CD4-positive, alpha-beta T cell treated with Interferon gamma for 1 hour (primary cell): ENCODE data around the gene CCDC43.
A peak's percentile ranks its signal among the peaks of the same experiment; 100 is the strongest.
"Not testable (repeated sequence)": the region's sequence is repeated elsewhere in the genome, so short reads cannot be mapped to it uniquely, and the experiment has no call there.

Experiments used
- DNase-seq: peaks from one replicate; pipeline ENCODE4 v3.0.0-alpha.2; 2020

The CCDC43 gene, protein sequence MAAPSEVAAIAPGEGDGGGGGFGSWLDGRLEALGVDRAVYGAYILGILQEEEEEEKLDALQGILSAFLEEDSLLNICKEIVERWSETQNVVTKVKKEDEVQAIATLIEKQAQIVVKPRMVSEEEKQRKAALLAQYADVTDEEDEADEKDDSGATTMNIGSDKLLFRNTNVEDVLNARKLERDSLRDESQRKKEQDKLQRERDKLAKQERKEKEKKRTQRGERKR

DNA sequence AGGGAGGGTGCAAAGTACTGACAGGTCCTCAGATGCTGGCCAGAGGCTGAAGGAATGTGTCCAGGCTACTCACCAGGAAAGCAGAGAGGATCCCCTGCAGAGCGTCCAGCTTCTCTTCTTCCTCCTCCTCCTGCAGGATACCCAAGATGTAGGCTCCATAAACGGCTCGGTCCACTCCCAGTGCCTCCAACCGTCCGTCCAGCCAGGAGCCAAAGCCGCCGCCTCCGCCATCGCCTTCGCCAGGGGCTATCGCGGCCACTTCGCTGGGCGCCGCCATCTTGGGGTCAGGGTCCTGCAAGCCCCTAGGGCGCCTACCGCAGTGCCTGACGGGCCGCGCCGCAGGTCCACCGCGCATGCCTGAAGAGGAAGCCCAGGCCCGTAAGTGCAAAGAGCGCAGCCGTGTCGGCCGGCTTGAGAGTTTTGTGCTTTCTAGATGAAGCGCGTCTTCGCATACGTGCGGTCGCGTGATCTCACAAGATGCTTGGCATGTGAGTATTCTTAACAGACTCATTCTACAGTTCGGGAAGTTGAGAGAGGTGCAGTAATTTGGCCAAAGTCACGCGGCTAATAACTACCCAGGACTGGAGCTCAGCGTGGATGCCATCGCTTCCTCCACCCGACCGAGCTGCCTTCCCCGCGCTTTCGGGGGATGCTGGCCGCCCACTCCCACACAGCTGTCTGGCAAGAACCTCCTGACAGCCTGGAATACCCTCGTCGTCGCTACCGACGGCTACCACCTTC is at the start of gene CCDC43:
TSS of gene CCDC43 (minus strand) at position 300 of the 741 bp plus-strand sequence. CDS start at position 277, 23 bp downstream.
- DNase-seq: peak; percentile 91

DNA sequence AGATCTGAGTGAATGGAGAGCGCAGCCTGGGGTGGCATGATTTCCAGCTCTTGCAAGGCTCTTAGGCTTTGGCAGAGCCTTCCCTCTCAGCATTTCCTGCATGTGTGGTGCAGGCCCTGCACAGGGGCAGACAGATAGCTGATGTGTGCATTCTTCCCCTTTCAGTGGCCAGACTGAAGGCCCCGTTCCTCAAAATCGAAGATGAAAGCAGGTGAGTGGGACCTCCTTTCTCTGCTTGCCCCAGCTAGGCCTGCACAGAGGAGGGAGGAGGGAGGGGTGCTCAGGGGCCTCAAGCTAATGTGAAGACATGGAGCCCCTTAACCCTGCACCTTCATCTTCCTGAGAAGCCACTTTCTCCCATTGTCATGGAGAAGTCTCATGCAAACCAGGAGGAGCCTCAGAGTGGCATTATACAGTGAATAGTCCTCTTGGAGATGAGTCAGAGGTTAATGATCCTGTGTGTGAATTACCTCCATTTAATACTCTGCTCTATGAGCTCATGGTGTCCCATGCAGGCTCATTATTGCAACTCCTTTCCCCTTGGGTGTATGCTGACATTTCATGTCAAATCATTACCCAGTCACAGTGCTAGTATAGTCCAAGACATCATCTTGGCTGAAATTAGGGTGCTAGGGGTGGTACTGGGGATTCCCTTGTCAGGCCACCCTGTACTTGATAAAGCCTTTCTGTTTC is 48.8 kb upstream of the CCDC43 start:
- DNase-seq: no peak

DNA sequence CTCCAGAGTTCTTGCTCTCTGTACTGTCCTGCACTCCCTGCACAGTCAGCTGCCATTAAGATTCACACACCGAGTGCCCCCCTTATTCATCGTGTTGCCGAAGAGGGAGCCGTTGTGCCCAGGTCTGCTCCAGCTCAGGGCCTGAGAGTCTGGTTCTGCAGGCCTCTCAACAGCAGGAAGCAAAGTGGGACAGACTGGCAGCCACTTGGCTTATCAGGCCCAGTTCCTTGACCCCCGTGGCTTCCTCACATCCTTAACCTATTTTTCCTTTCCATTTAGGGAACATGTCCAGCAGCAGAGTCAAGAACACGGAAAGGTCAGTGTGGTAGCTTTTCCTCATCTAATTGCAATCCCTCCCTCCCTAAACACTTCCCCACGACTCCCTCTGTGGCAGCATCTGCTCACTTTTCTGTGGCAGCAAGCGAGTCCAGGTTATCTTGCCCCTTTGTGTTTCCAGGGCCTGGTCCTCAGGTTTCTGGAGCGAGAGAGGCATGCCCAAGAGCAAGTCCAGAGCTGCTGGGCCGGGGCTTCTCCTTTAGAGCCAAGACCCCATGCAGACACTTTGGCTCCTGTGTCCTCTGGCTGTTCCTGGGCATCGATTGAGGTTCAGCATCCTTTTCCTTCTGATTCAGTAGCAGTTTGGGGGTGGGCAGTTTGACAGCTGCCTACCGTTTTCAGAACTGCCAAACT is 47.1 kb upstream of the CCDC43 start:
- DNase-seq: no peak

DNA sequence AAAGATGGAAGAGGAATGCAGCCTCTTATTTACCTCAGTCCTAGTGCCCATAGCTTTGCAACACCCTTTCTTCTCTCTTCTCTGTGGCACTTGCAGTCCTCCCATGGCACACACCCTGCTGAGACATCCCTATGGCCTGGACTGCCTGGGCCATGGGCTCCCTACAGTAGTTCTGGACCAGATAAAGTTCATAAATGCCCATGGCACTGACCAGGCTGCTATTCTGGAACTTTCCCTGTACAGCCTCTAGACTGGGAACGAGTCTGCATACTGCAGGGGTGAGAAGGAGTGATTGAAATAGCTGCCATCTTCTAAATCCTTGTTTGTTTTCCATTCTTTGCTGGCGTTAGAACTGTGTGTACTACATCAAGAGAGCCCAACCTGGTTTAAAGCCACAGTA is 44.7 kb upstream of the CCDC43 start:
- no peak for DNase-seq

DNA sequence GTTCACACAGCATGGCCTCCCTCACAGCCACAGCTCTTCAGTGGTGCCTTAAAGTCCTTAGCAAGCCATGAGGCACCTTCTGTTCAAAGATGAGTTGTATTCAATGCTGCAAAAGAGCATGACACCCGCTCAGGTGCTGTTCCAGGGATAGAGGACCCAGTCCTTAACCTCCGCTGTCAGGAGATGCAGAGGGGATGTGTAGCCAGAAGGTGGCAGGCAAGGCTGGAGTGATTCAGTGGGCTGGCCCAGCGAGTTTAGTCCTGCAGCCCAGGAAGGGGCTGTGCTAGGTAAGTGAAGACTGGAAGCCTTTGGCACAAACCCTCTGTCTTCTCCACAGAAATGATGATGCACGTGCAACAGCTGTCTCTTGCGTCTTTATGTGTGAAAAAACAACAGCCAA is 44.2 kb upstream of the CCDC43 start:
- DNase-seq: no peak

DNA sequence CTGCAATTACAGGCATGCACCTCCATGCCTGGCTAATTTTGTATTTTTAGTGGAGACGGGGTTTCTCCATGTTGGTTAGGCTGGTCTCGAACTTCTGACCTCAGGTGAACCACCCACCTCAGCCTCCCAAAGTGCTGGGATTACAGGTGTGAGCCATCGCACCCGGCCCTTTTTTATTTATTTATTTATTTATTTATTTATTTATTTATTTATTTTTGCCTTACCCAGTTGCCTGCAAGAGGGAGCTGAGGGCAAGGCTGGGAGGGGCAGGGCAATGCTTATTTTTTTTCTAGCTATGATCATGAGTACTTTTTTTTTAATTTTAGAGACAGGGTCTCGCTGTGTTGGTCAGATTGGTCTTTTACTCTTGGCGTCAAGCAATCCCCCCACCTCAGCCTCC is 36.5 kb upstream of the CCDC43 start:
- DNase-seq: not testable (repeated sequence)

DNA sequence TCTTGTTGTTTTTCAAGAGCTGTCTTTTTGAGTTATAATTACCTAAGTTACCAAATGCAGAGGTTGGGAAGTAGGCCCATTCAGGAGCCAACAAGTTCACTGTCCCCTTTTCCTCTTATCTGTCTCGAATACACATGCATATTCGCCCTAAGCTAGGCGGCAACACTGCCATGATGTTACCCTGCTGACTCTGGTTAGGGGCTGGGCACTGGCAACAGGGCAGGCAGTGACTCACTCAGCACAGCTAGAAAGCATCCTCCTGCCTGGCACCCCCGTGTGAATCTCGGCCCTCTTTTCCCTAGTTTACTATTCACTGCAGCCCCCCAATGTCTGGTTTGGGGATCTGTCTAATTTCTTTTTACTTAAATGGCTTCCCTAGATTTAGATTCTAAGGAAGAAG is 32.7 kb upstream of the CCDC43 start:
- DNase-seq: no peak

DNA sequence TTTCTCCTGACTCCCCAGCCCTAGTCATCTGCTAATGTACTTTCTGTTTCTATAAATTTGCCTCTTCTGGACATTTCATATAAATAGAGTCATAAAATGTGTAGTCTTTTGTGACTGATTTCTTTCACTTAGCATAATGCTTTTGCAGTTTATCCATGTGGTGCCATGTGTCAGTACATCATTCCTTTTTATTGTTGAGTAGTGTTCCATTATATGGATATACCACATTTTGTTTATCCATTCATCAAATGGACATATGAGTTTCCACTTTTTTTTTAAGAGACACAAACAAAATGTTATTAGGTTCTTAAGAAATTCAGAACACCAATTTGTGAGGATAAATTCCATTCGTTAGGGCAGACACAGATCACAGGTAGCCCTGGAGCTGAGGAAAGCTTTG is 29.9 kb upstream of the CCDC43 start:
- no peak for DNase-seq

DNA sequence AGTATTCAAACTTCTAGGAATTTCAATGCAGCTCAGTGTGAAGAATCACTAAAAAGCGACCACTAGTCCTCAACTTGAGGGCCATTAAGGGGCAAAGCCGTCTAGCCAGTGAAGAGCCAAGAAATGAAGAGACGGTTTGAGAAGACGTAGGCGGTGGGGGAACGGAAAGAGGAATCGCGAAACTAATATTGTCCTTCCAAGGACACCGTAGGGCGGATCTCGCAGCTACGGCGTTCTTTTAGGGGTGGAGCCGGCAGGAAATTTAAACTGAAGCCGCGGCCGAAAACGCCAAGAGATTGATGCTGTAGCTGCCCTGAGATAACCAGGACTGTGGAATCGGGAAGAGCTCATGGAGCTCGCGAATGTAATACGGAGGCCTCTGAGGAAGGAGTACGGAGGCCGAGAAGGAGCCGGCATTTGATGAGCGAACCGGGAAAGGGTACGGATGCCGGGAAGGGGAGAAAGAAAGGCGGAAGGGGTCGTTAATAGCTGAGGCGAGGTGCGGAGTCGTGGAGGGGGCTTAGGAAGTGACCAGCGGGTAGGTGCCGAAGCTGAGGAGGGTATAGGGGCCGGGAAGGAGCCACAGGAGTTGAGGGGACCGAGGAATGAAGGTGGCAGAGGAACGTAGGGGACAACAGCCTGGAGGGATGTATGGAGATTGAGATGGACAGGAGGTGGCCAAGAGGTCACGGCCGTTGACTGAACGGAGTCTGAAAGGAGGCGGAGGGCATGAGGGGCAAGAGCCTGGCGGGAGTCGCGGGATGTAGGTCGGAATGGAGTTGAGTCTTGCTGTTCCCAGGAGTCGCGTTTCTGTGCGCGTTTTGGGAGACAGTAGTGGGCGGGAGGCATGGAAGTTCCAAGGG is 19.1 kb upstream of the CCDC43 start, which contains the start of gene DBF4B:
TSS of gene DBF4B (plus strand) at position 265 of the 863 bp plus-strand sequence. CDS start at position 421, 156 bp downstream.
- peak; percentile 81 for DNase-seq

DNA sequence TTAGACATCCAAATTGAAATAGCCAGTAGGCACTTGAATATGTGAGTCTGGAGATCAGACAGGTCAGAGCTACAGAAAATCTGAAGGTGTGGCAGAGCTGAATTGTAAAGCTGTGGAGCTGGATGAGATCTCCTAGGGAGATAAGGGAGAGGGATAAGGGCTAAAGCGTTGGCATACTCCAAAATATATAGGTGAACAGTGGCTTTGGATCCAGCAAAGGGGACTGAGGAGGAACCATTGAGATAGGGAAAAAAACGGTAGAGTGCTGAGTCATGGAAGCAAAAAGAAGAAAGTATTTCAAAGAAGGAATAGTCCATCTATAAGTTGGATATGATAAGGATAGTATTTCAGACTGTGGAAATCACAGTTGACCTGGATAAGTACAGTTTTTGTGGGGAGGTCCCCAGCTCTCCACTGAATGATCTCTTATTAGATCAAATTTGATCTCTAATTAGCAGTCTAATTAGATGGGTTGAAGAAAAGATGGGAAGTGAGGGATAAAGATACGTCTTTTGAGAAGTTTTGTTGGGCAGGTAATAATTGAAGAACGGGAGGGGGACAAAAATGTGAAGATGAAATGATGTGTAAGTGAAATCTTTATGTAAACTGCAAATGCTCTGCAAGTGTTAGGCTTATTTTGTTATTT is 18.3 kb upstream of the CCDC43 start:
- DNase-seq: no peak

DNA sequence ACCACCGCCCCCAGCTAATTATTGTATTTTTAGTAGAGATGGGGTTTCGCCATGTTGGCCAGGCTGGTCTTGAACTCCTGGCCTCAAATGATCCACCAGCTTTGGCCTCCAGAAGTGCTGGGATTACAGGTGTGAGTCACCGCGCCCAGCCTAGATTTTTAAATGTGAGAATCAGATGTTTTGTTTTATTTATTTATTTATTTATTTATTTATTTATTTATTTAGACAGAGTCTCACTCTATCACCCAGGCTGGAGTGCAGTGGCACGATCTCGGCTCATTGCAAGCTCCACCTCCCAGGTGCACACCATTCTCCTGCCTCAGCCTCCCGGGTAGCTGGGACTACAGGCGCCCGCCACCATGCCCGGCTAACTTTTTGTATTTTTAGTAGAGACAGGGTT is 10.7 kb upstream of the CCDC43 start:
- not testable (repeated sequence) for DNase-seq

DNA sequence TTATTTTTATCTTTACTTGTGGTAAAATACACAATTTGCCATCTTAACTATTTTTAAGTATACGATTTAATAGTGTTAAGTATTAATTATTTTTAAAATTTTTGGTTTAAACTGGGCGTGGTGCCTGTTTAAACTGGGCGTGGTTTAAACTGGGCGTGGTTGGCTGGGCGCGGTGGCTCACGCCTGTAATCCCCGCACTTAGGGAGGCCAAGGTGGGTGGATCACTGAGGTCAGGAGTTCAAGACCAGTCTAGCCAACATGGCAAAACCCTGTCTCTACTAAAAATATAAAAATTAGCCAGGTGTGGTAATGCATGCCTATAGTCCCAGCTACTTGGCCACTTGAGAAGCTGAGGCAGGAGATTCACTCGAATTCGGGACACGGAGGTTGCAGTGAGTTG is 4.0 kb upstream of the CCDC43 start:
- no peak for DNase-seq

DNA sequence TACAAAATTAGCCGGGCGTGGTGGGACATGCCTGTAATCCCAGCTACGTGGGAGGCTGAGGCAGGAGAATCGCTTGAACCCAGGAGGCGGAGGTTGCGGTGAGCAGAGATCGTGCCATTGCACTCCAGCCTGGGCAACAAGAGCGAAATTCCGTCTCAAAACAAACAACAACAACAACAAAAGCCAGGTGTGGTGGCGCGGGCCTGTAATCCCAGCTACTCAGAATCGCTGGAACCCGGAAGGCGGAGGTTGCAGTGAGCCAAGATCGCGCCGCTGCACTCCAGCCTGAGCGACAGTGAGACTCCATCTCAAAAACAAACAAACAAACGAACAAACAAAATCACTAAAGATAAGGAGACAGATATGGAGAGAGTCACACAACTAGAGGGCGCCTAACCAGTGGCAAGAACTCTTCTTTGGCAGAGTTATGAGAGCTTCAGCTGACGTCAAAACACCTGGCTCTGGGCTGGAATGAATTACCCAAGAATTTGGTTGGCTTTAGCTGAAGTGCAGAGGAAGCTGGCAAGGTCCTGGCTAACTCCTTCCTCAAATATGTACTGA is 1.2 kb upstream of the CCDC43 start:
- not testable (repeated sequence) for DNase-seq

DNA sequence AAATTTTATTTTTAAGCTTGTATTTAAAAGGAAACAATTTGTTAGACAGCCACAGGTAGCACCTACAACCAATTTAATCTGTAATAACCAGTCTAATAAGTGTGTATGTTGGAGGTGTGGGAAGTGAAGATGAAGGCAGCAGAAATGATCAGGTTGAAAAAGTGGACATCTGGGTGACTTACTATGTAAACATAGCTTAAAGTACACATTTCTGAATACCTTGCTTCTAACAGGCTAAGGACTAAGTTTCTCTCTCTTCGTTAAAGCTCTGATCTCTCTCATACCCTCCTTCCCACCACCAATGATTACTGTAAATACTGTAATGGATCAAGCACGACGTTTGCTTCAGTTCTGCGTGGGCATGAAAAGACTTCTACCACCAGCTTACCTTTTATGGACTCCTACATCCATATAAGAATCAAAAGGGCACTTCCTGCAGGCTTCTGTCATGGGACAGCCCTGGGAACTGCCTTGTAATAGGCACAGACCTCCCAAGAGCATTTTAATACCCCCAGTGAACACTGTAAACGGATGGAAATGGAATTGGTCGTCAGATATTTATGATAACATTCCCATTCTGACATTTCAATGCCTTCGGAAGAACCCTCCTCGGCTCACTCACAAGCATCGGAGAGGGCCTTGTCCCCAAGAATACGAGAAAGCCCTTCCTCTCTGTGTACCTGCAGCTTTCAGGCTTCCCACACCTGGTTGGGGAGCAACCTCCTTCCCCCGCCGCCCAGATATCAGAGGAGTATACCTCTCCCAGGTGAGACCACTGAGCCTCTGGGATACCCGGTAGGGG is 700 bp downstream of the CCDC43 start:
- no peak for DNase-seq

DNA sequence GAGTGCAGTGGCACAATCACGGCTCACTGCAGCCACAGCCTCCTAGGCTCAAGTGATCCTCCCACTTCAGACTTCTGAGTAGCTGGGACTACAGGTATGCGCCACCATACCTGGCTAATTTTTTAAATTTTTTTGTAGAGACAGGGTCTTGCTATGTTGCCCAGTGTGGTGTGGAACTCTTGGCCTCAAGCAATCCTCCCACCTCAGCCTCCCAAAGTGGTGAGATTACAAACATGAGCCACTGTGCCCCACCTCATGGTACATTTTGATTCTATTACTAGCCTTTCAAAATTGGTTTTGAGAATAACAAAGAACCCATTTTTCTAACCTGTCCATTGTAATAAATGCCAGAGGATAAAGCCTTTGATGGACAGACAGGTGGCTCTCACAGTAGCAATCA is 1.4 kb downstream of the CCDC43 start:
- no peak for DNase-seq

DNA sequence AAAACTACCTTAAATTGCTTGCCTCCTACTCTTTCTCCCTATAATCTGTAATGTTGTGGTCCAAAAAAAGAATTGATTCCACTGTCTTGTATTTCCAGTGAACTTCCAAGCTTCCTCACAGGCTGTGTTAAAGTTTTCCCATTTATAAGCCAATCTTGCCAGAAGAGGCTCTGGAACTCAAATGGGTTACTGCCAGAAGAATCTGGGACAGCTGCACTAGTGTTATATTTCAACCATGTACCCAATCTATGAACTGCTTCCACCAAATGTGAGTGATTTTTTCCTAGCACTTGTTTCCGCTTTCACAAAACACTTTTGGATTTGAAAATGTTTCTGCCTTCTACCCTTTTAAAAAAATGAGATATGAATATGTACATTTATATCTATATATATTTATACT is 1.8 kb downstream of the CCDC43 start:
- no peak for DNase-seq

DNA sequence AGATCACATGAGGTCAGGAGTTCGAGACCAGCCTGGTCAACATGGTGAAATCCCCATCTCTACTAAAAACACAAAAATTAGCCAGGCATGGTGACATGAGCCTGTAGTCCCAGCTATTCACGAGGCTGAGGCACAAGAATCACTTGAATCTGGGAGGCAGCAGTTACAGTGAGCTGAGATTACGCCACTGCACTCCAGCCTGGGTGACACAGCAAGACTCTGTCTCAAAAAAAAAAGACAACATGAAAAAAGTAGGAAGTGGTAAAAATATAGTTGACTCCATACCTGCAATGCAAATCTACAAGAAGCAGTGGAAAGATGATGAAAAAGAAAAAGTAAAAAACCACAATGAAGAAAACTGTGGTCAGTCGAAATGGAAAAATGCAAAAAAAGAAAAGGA is 6.3 kb downstream of the CCDC43 start:
- DNase-seq: peak; percentile 5

DNA sequence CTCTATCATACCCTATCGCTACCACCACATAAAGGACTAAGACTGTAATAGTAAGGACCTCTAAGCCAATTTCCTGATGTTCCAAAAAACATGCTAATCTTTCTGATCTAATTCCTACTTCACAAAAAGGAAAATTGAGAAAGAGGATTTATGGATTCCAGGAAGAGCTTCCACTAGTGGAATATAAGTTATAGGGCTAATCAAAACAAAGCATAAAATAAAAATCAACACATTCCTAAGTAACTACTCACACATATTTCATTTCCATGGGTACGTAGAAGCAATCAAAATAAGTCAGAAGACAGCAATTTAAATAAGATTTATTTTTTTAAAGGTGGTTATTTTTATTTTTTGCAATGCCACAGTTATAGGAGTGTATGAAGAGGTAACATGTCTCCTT is 12.4 kb downstream of the CCDC43 start:
- DNase-seq: no peak

DNA sequence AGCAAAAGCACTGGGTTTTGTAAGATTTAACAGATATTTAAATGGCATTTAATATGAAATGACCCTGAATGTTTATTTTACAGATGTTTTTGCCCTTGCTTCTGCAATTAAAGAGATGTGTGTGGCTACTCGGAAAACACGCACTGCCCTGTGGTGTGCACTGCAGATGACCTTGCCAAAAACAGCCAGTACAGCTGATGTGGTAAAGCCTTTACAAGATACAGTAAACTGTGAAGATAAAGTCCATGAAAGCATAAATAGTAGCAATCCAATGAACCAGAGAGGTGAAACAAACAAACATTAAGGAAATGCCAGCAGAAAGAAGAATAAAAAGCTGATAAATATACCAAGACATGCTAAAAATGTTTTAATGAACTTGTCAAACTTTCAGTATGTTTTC is 15.7 kb downstream of the CCDC43 start:
- DNase-seq: no peak

DNA sequence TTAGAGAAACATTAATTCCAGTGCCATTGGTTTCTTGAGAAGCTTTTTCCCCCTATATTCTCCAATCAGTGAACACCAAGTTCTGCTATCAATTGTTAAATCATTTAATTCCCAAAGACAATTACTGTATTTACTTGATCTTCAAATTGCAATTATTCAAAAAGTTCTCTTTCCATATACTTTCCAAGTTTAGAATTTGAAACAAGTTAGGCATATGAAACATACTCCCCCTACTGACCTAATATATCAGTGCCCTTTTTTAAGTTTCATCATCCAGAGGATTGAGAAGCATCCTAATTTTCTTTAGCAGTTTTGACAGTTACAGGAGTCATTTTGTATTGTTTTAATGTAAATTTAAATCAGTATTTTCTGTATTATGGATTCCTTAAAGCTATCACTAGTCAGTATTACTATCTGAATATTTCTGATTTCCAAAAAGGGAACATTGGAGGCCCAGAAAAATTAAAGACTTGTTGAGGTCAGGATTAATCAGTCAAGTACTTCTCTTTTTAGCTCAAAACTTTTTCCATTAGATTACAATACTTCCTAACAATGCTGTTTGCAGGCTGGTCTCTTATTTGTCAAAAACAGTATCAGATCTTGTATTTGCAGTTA is 17.0 kb downstream of the CCDC43 start:
- no peak for DNase-seq
